Mesendoderm (in vitro differentiated cells): Measurements from ENCODE around the gene PPP2R5B.

ENCODE experiments used
- DNase-seq: peaks from one replicate; pipeline ENCODE4 v3.0.0; 2013
- H2AK5ac ChIP-seq: 2 replicates; pipeline ENCODE4 v1.6.1; 2013; ENCODE audit warnings: low read length, inconsistent platforms
- H2BK120ac ChIP-seq: 2 replicates; pipeline ENCODE4 v1.6.1; 2013; ENCODE audit warnings: low read depth, mild to moderate bottlenecking, low read length, moderate library complexity, mixed read lengths
- H2BK15ac ChIP-seq: replicated peaks from 2 replicates; pipeline ENCODE4 v1.6.1; 2013; ENCODE audit warnings: low read depth, mild to moderate bottlenecking, moderate library complexity
- H2BK5ac ChIP-seq: 2 replicates; pipeline ENCODE4 v1.6.1; 2013; ENCODE audit warnings: low read length, inconsistent platforms
- H3K18ac ChIP-seq: 2 replicates; pipeline ENCODE4 v1.6.1; 2013; ENCODE audit warnings: mild to moderate bottlenecking, low read length, mixed read lengths
- H3K23ac ChIP-seq: one replicate; pipeline ENCODE4 v1.6.1; 2013; ENCODE audit warnings: low read length
- H3K27ac ChIP-seq: 2 replicates; pipeline ENCODE4 v1.5.1; 2013; ENCODE audit warnings: low read depth, mild to moderate bottlenecking, inconsistent platforms, low read length, moderate library complexity
- H3K27me3 ChIP-seq: 2 replicates; pipeline ENCODE4 v1.6.1; 2013; ENCODE audit warnings: low read length, control low read depth, mild to moderate bottlenecking, inconsistent platforms; ENCODE audit not compliant: insufficient read depth, poor library complexity
- H3K36me3 ChIP-seq: 2 replicates; pipeline ENCODE4 v1.6.1; 2013; ENCODE audit warnings: low read length, inconsistent platforms; ENCODE audit not compliant: control insufficient read depth, insufficient read depth
- H3K4ac ChIP-seq: one replicate; pipeline ENCODE4 v1.6.1; 2013; ENCODE audit warnings: low read depth, mild to moderate bottlenecking, low read length, moderate library complexity
- H3K4me1 ChIP-seq: 2 replicates; pipeline ENCODE4 v1.6.1; 2013; ENCODE audit warnings: low read depth, low read length, inconsistent platforms; ENCODE audit not compliant: control insufficient read depth
- H3K4me2 ChIP-seq: 2 replicates; pipeline ENCODE4 v1.6.1; 2013; ENCODE audit warnings: low read length
- H3K4me3 ChIP-seq: 2 replicates; pipeline ENCODE4 v1.5.1; 2013; ENCODE audit warnings: mild to moderate bottlenecking, low read length
- H3K56ac ChIP-seq: one replicate; pipeline ENCODE4 v1.6.1; 2013; ENCODE audit warnings: low read length
- H3K79me1 ChIP-seq: 2 replicates; pipeline ENCODE4 v1.6.1; 2013; ENCODE audit warnings: low read length, inconsistent platforms
- H3K79me2 ChIP-seq: 2 replicates; pipeline ENCODE4 v1.6.1; 2013; ENCODE audit warnings: mild to moderate bottlenecking, low read length; ENCODE audit not compliant: control insufficient read depth, insufficient read depth
- H3K9ac ChIP-seq: 2 replicates; pipeline ENCODE4 v1.6.1; 2013; ENCODE audit warnings: low read length, inconsistent platforms
- H4K5ac ChIP-seq: one replicate; pipeline ENCODE4 v1.6.1; 2013; ENCODE audit warnings: low read length
- H4K8ac ChIP-seq: one replicate; pipeline ENCODE4 v1.6.1; 2013; ENCODE audit warnings: low read depth, mild to moderate bottlenecking, control low read depth, low read length, moderate library complexity
- WGBS: extraction: QIAGEN DNeasy Blood & Tissue Kit; methylation state at CpG from one replicate; pipeline ENCODE4 v1.1.7; 2013; ENCODE audit warnings: low lambda C conversion rate, missing lambda C conversion rate; ENCODE audit not compliant: insufficient coverage; ENCODE audit errors: extremely low coverage; 5-methylcytosine and 5-hydroxymethylcytosine counted together

The PPP2R5B gene

DNA sequence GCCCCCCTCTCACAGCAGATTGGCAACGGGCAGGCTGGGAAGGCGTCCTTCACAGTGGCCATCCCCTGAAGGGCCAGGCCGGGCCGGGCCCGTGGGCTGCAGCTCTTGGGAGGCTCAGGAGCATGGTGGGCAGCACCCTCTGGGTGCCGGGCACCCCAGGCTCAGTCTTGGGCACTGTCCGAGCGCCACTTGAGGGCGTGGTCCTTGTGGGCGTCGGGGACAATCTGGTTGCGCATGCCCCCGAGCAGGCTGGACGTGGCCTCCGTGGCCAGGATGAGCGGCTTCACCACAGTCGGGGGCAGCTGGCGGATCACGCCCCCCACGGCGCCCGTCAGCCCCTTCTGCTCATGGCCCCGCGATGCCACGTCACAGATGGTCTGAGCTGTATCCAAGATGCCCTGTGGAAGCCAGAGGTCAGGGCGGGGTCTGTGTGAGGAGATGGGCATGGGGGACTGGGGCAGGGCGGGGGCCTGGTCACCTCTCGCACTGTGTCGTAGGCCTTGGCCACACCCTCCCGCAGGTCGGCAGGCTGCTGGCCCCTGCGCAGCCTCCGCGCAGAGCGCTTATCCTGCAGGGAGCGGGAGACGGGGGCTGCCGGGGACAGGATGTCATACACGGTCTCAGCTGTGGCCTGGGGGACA, 29.6 kb upstream of the PPP2R5B start:
- no peak overlapping the region for H3K23ac ChIP-seq
- DNase-seq: no peak
- H2BK5ac ChIP-seq: no peak overlapping the region
- H4K5ac ChIP-seq: no peak overlapping the region
- no peak overlapping the region for H4K8ac ChIP-seq
- no peak overlapping the region for H3K4me3 ChIP-seq
- no peaks in the 10 kb centered on the region for H3K79me2 ChIP-seq
- no peak overlapping the region for H3K18ac ChIP-seq
- no peaks in the 10 kb centered on the region for H3K79me1 ChIP-seq
- no CpG with 5 or more reads among the region's 39 CpGs for WGBS
- H3K4me2 ChIP-seq: no peak overlapping the region
- no peak overlapping the region for H3K4ac ChIP-seq
- no peak overlapping the region for H3K9ac ChIP-seq
- H2AK5ac ChIP-seq: no peak overlapping the region
- H2BK15ac ChIP-seq: no peak overlapping the region
- H3K27ac ChIP-seq: no peak overlapping the region
- H3K4me1 ChIP-seq: no peaks in the 10 kb centered on the region
- no peak overlapping the region for H2BK120ac ChIP-seq
- H3K36me3 ChIP-seq: peaks cover 1% of the 10 kb centered on the region
- no peak overlapping the region for H3K56ac ChIP-seq
- no peaks in the 10 kb centered on the region for H3K27me3 ChIP-seq

- Histone ChIP-seq H3K27me3 (no peaks in the 10 kb centered on the region), H3K23ac (no peak overlapping the region), H3K36me3 (peaks cover 1% of the 10 kb centered on the region), H3K4ac (no peak overlapping the region), H3K18ac (no peak overlapping the region), H2AK5ac (no peak overlapping the region), H2BK120ac (no peak overlapping the region), H3K79me1 (no peaks in the 10 kb centered on the region), H3K9ac (no peak overlapping the region), H4K8ac (no peak overlapping the region), H2BK5ac (no peak overlapping the region), H3K4me2 (no peak overlapping the region), H3K27ac (no peak overlapping the region), H3K4me3 (no peak overlapping the region), H4K5ac (no peak overlapping the region), H3K56ac (no peak overlapping the region), H3K4me1 (no peaks in the 10 kb centered on the region), H2BK15ac (no peak overlapping the region), H3K79me2 (no peaks in the 10 kb centered on the region)
- DNase-seq: no peak
- WGBS: no CpG with 5 or more reads among the region's 14 CpGs
Observed at GRCh38 chr11:64896448-64897022, 28.0 kb upstream of the PPP2R5B start.

GRCh38 chr11:64897381-64898075, 27.0 kb upstream of the PPP2R5B start:
- H2AK5ac ChIP-seq: no peak overlapping the region
- H3K4me2 ChIP-seq: no peak overlapping the region
- no peaks in the 10 kb centered on the region for H3K79me1 ChIP-seq
- H2BK5ac ChIP-seq: no peak overlapping the region
- no peak overlapping the region for H3K4me3 ChIP-seq
- no peak overlapping the region for H4K8ac ChIP-seq
- peaks cover 1% of the 10 kb centered on the region for H3K36me3 ChIP-seq
- H3K27me3 ChIP-seq: no peaks in the 10 kb centered on the region
- no peak overlapping the region for H3K4ac ChIP-seq
- no peak for DNase-seq
- no peak overlapping the region for H3K23ac ChIP-seq
- no peak overlapping the region for H3K56ac ChIP-seq
- H3K18ac ChIP-seq: no peak overlapping the region
- H2BK15ac ChIP-seq: no peak overlapping the region
- H3K79me2 ChIP-seq: no peaks in the 10 kb centered on the region
- H3K9ac ChIP-seq: no peak overlapping the region
- no CpG with 5 or more reads among the region's 19 CpGs for WGBS
- no peak overlapping the region for H4K5ac ChIP-seq
- no peaks in the 10 kb centered on the region for H3K4me1 ChIP-seq
- no peak overlapping the region for H3K27ac ChIP-seq
- H2BK120ac ChIP-seq: no peak overlapping the region

- H3K27ac ChIP-seq: no peak overlapping the region
- DNase-seq: no peak
- no peak overlapping the region for H4K8ac ChIP-seq
- no peak overlapping the region for H2BK5ac ChIP-seq
- no peak overlapping the region for H3K18ac ChIP-seq
- no peak overlapping the region for H3K9ac ChIP-seq
- H2BK120ac ChIP-seq: no peak overlapping the region
- H3K27me3 ChIP-seq: no peaks in the 10 kb centered on the region
- H2AK5ac ChIP-seq: no peak overlapping the region
- no peak overlapping the region for H3K4ac ChIP-seq
- no peaks in the 10 kb centered on the region for H3K79me2 ChIP-seq
- H3K4me2 ChIP-seq: no peak overlapping the region
- peaks cover 1% of the 10 kb centered on the region for H3K36me3 ChIP-seq
- H4K5ac ChIP-seq: no peak overlapping the region
- no peak overlapping the region for H3K56ac ChIP-seq
- WGBS: no CpG with 5 or more reads among the region's 9 CpGs
- H3K79me1 ChIP-seq: no peaks in the 10 kb centered on the region
- no peak overlapping the region for H2BK15ac ChIP-seq
- H3K4me3 ChIP-seq: no peak overlapping the region
- no peak overlapping the region for H3K23ac ChIP-seq
- H3K4me1 ChIP-seq: no peaks in the 10 kb centered on the region
Observed at GRCh38 chr11:64898076-64898445, 26.4 kb upstream of the PPP2R5B start.

- Histone ChIP-seq H3K27me3 (no peaks in the 10 kb centered on the region), H3K79me1 (no peaks in the 10 kb centered on the region), H4K5ac (no peak overlapping the region), H3K4me1 (no peaks in the 10 kb centered on the region), H3K56ac (no peak overlapping the region), H3K23ac (no peak overlapping the region), H3K36me3 (peaks cover 1% of the 10 kb centered on the region), H3K4me3 (no peak overlapping the region), H3K79me2 (no peaks in the 10 kb centered on the region), H2BK5ac (no peak overlapping the region), H3K9ac (no peak overlapping the region), H2AK5ac (no peak overlapping the region), H3K18ac (no peak overlapping the region), H3K4me2 (no peak overlapping the region), H2BK15ac (no peak overlapping the region), H3K27ac (no peak overlapping the region), H2BK120ac (no peak overlapping the region), H4K8ac (no peak overlapping the region), H3K4ac (no peak overlapping the region)
- no CpG with 5 or more reads among the region's 19 CpGs for WGBS
- no peak for DNase-seq
Observed at GRCh38 chr11:64898541-64898940, 25.9 kb upstream of the PPP2R5B start.
